ENCODE measurements around the gene MAL.

Gene MAL

DNA sequence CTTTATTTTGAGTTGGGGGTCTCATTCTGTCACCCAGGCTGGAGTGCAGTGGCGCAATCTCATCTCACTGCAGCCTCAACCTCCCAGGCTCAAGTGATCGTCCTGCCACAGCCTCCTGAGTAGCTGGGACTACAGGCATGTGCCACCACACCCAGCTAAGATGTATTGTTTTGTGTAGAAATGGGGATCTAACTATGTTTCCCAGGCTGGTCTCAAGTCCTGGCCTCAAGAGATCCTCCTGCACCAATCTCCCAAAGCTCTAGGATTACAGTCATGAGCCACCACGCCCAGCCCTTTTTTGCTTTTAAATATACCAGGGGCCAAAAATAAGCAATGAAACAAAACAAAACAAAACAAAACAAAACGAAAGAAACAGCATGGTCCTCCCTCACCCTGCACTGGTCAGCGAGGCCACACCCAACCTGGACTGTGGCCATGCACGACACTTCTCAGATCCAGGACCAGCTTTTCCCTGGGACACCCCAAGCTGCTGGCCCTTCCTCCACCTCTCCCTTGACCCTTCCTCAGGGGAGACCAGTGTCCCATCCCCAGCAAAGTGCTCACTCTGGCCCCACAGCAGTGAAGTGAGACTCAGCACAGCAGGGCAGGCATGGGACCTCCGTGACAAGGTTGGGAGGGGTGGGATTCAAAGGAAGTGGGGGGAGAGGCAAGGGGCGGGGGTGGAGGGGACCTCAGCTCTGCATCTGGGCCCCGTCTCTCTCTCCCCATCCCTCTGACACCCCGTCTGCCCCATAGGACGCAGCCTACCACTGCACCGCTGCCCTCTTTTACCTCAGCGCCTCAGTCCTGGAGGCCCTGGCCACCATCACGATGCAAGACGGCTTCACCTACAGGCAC, 23.5 kb downstream of the MAL start:
- DNase-seq (ENCODE audit: low read depth, low spot score) = no peak

DNA sequence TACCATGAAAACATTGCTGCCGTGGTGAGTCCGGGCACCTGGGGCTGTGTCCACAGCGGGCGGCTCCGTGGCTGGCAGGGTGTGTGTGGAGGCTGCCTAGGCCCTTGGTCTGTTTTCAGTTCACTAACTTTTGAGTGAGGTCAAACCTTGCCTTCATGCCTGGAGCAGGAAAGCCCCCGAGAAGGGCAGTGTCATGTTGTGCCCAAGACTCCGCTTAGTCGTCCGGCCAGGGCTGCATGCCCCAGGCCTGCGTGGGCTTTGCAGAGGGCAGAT, 24.1 kb downstream of the MAL start:
- no peak for DNase-seq (ENCODE audit: low read depth, low spot score)

DNA sequence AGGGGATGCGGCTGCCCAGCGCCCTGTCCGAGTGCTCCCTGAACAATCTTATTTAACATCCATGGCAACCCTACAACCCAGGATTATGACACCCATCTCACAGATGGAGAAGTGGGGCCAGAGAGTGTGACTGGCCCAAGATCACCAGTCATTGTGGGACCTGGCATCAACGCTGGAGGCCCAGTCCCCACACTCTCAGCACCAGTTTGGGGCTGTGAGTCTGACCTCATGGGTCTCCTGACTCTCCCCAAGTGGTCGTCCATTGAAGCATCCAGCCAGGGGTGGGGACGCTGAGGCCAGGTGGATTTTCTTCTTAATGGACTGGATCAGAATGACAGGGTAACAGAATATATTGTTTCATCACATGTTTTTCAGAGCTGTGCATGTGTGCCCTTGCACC, 24.5 kb downstream of the MAL start:
- DNase-seq (ENCODE audit: low read depth, low spot score) = no peak

DNA sequence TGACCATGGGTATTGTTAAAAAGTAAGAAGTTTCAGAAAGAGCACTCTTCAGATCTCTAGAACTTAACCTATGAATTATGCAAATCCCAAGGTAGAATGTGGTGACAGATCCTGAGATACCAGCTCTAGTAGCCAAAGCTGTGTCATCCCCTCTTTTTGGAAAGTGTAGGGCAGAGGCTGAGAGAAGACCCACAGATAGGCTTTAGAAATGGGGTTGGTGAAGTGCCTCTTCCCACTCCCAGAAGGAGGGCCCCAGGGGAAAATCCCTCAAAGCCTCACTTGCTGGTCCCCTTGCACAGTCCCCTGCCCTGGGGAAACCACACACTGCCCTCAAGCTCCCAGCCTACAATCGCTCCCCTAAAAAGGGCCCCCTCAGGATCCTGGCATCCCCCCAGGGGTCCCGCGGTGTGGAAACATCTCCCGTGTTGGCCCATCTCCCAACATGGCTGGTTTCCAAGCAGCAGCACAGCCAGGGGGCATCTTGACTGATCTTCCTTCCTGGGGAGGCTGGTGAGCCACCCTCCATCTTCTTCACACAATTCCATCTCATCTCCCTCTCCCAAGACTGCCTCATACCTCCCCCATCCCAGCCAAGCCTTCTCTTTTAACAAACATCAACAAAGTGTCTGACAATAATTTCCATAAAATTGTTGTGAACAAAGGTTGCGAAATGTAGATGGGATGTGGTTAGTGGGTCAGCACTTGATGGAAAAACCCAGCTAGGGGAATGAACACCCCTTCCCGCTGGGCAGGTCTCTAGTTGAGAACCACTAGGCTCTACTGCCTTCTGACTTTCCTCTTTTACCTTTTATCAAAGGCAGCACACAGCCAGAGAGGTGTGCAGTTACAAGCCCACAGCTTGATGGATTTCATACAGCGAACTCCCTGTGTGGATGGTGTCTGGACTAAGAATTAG, 25.1 kb downstream of the MAL start:
- DNase-seq (ENCODE audit: low read depth, low spot score) = no peak

DNA sequence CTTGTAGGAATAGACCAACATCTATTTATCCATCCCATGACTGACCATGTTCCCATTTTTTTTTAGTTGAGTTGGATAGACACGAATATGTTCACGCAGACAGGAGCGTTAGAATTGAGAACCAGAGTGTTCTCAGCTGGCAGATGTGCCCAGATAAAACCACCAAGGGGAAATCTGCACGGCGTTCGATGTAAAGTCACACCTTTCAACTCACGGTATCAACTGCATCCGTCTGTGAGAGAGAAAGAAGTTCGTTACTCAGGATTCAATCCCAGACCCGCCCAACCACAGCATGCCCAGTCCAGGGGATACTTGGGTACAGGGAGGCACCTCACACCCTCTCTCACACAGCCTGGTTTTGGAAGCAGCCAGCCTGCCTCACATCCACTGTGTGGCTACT, 26.1 kb downstream of the MAL start:
- DNase-seq (ENCODE audit: low read depth, low spot score) = no peak

DNA sequence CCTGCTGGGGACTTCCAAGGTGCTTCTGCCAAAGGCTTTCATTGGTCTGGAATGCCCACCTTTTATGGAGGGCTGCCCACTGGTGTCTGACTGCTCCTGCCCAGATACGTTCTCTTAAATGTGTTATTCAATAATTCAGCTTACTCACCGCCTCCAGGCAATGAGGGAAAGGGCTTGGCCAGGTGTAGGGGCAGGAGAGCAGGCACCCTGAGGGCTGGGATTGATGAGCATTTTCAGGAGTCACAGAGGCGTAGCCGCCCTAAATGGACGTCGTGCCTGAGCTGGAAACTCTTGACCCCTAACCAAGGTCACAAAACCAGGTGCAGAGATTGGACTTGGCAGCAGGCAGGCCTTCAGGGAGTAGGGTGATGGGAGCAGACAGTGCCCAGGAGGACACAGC, 26.8 kb downstream of the MAL start:
- no peak for DNase-seq (ENCODE audit: low read depth, low spot score)

DNA sequence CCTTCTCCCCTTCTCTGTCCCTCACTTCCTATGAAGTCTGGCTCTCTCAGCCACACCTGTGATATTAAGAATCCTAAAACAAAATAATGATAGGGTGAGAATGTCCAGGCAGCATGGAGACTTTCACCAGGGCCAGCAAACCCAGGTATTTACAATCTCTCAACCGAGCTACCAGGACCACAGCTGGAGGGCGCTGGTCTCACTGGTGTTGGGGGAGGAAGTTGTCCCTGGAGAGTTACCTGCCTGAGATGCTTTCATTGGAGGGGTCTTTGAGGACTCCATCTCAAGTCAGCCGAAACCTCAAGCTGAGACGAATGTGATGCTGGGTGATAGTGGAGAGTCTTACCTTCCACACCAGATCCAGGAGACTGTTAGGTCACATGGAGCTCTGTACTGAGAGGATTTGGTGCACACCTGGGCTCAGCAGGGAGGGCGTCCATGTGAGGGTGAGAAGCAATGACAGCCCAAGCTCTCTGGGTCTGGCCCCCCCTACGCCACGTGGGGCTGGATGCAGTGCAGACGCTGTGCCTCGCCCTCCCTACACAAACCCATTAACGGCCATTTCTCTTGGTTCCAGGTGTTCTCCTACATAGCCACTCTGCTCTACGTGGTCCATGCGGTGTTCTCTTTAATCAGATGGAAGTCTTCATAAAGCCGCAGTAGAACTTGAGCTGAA, 27.4 kb downstream of the MAL start:
- no peak for DNase-seq (ENCODE audit: low read depth, low spot score)

DNA sequence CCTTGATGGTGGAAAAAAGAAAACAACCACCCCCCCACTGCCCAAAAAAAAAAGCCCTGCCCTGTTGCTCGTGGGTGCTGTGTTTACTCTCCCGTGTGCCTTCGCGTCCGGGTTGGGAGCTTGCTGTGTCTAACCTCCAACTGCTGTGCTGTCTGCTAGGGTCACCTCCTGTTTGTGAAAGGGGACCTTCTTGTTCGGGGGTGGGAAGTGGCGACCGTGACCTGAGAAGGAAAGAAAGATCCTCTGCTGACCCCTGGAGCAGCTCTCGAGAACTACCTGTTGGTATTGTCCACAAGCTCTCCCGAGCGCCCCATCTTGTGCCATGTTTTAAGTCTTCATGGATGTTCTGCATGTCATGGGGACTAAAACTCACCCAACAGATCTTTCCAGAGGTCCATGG, 28.0 kb downstream of the MAL start:
- no peak for DNase-seq (ENCODE audit: low read depth, low spot score)

DNA sequence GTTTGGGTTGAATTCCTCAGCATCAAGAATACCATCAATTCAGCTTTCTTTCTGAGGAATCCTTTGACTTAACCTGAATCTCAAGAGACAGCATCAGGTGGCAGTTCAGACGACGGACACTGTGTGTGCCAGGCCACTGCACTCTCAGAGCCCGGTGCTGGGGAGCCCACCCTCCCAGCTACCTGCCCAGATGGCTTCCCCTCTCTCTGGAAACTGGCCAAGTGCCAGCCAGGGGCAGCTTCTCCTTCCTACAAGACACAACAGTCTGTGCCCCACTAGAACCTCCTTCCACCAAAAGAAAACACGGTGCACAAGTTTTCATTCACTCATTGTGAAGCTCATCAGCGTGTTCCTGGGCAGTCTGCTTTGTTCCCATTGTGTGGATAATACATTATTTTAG, 28.5 kb downstream of the MAL start:
- DNase-seq (ENCODE audit: low read depth, low spot score) = no peak

DNA sequence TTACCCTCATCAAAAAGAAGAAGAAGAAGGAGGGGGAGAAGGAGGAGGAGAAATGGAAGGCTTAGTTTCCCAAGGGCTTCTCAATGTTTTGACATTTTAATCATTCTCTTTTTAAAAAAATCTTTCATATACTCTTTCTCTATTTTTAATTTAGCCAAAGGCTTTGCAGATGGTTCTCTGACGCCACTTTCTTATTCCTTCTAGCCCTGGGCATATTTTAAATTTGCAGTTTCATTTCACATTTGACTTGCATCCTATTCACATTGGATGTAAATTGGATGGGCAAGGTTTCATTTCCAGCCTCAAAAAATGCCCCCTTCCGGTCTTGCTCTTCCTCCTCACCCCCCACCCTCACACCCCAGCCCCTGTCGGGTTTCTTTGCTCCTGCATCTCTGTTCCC, 29.8 kb downstream of the MAL start:
- no peak for DNase-seq (ENCODE audit: low read depth, low spot score)

DNA sequence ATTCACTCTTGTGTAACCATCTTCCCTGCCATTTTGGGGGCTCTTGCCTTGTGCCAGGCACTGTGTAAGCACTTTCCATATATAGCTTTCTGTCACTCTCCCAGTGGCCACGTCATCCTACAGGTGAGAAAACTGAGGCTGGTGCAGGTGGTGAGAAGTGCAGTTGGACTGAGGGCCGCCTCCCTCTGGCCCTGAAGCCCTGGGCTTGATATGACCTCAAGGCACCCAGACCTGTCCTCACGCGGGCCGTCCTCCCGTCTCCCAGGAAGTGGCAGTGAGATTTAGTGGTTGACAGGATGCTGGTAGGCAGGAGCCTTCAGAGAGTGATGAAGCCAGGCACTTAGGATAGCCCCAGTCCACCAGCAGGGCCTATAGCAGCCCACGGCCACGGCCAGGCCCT, 30.5 kb downstream of the MAL start:
- DNase-seq (ENCODE audit: low read depth, low spot score) = no peak

DNA sequence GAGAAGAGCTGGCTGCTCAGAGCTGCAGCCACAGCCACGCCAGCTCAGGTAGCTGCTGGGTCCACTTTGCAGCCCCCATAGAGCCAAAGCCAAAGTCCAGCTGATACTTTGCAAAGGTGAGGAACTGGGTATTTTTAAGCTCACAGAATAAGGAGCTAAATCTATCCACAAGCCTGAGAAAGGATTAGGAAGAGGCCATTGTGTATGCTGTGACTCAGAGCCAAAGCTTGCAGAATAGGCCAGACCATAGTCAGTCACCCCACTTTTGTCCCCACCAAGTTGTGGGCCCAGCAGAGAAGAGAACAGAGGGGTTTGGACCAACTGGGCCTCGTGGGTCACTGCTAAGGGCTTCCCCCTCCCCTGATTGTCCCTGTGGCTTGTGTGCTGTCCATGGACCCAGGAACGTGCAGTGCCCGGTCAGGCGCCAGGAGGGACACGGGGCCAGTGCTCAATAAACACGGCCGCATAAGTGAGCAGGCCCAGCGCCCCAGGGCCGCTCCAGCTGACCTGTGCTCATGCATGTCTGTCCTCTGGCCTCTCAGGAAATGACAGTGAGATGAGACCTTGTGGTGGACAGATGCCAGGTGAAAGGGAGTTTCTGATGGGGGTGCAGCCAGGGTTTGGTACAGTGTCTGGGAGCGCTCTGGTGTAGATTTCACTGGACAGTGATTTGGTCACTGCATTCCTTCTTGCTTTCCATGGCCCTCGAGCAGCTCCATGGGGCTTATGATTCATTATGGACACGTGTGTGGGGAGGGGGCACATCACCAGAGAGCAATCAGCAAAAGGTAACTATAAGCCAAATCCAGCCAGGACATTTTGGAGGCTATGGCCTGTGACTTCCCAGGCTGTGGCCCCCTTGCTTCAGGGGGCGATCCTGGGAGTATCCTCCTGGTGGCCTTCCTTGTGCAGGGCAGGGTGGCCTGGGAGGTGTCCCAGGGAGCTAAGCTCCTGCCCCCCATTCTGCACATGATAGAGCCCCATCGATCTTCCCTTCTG, 31.3 kb downstream of the MAL start:
- DNase-seq (ENCODE audit: low read depth, low spot score) = no peak

DNA sequence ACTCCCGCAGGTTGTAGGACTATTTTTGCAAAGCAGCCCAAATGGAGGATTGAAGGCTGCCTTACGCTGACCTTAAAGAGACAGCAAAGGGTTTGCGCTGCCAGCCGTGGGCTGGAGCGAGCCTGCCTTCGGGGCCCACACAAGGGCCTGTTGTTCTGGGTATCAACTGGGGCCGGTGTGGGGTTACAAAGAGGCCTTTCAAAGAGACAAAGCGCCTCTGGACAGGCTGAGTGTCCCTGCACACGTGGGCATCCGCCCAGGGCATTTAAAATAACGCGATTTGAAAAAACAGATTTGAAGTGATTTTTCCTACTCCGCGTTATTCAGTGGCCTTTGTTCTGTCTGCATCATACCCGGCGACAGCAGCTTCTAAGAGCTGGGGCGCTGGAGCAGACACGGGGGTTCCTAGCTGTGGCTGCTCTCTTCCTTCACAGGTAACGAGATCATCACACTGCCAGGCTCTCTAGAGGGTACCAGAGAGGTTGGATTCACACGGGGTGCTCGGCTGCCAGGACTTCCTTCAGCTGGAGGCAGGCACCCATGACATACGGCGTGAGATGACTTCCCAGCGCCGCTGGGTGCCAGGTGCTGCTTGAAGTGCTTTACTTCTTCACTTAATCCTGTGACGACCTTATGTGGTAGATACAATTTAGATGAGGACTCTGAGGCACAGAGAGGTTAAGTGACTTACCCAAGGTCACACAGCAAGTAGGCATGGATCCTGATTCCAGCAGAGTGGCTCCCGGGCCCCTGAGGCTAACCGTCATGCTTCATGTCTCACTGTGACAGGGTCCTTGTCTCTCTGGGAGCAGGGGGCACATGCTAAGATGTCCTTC, 32.2 kb downstream of the MAL start:
- no peak for DNase-seq (ENCODE audit: low read depth, low spot score)

DNA sequence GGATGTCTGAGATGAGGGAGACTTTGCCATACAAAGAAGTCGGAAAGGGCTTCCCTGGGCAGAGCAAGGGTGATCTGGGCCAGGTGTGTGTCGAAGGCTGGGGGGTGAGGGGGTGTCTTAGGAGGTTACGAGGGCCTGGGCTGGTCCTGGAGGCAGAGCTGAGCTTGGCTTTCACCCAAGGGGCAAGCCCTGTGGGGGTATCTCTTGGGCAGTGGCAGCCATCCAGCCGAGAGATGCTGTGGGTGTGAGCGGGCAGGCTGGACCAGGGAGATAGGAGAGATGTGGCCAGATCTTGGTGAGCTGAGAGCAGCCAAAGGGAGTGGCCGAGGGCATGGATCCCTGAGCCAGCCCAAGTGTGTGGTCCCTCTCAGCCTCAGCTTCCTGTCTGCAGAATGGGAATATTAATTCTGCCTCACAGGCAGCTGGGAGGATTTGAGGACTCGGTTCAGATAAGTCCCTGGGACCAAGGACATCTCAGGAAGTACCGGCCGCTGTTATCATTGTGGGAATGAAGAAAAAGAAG, 33.0 kb downstream of the MAL start:
- no peak for DNase-seq (ENCODE audit: low read depth, low spot score)

DNA sequence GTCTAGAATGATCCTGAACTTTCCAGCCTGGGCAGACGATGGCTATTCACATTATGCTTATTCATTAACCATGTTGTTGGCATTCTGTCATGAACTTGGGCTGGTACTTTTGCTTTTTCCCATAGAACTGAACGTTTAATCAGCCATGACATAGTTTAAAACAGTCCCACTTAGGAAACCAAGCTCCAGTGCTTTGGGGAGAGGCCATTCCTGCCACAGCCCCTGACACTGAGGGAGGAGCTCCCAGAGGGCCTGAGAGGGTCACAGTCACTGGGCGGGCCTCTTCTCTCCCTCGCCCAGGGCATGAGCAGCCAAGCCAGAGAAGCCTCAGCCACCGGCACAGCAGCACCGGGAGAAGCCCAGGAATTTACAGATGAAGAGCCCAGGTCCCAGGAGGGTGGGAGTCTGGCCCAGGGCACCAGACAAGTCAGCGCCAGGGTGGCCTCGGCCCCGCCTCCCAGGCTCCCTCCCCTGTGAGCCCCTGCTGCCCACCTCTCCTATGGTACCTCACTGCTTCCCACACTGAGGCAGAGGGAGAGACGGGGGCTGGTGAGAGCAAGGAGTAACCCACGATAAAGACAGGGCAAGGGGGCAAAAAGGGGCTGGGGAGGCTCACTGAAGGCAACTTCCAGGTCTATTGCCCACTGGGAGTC, 33.6 kb downstream of the MAL start:
- DNase-seq (ENCODE audit: low read depth, low spot score) = no peak

DNA sequence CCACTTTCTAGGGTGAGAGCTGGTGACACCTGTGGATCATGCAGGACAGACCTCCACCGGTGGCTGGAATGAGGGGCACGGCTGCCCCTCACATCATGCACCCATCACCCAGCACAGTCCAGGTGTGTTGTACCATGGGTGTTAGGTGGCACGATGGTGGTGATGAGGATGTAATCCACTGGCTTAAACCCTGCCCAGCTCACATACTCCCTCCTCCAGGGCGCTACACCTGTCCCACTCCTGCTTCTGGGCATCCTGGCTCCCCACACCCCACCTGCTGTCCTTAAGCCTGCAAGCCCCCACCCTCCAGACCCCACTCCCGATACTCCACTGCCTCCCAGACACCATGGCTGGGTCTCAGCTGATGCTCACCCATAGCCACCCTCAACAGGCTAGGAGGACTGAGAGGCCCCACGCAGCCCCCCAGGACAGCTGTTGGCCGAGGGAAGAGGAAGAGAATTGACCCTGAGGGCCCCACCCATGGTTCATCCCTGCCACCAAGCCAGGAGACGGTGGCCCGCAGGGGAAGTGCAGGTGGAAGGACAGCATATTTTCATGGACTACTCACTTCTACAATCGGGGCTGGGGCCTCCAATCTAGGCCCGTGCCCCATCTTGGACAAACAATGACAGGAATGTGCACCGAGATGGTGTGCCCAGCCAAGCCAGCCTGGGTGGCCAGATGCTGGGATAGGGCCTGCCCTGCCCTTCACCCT, 34.3 kb downstream of the MAL start:
- no peak for DNase-seq (ENCODE audit: low read depth, low spot score)

DNA sequence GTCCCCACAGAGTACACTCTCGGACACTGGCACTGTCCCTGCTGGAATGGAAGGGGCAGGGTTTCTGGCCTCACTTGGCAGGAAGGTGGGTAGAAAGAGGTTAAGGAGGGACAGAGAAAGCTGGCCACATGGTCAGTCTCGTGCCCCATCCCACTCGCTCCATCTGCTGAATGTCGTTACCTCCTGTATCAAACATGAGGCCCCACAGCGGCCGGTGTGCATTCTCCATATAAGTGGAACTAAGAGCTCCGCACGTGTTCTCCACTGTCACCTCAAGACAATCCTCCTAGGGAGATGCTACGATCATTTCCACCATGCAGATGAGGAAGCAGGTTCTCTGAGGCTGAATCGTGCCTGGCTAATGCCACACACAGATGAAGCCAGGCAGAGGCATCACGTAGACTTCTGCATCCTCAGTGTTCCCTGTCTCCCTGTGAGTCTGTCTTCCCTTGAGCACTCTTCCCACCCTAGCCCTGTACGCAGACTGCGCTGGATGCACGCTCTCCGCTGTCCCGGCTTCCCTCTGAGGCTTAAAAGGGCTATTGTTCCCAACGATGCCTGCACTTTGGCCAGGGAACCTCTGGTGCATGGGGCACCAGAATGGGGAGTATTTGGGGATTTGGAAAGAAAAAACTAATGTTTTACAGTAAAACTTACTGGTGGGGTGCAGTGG, 35.1 kb downstream of the MAL start:
- no peak for DNase-seq (ENCODE audit: low read depth, low spot score)

DNA sequence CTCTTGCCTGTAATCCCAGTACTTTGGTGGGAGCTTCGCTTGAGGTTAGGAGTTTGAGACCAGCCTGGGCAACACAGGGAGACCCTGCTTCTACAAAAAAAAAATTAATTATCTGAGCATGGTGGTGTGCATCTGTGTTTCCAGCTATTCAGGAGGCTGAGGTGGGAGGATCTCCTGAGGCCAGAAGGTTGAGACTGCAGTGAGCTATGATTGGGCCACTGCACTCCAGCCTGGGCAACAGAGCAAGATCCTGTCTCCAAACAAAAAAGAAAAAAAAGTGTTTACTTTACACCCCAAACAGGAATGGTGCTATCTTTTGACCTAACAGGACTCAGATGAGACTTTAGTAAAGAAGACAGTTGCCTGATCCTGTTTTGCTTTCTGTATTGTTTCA, 35.6 kb downstream of the MAL start:
- DNase-seq (ENCODE audit: low read depth, low spot score) = no peak
